Measurements from ENCODE around the gene RSL24D1. TPM values are rescaled to one million over a fixed set of nuclear protein-coding genes. Genes with fewer than 3 reads are reported as not detected.

The RSL24D1 gene
- 100 to 1,000 TPM in 1 of 4 donors, 10 to 100 TPM in 3; 50.1 to 103 (median 83.9) TPM for total RNA-seq

- 0% methylated on average over 9 to 11 of the region's 62 CpGs for WGBS, 2 donors (ENCODE audit: low coverage in 1 of 2)
- H3K27me3 ChIP-seq: no peaks in the 10 kb centered on the region
- ATAC-seq: peak; percentile 98
These were observed at the start of gene RSL24D1 for GRCh38 chr15:55196458-55197361. Gene RSL24D1, minus strand, starts transcription at chr15:55196941. Its CDS starts 51 bp downstream, at chr15:55196890.

GRCh38 chr15:55245059-55245458, 48.3 kb upstream of the RSL24D1 start:
- TF ChIP-seq CTCF (IDR thresholded peaks at IDR 0.05) (no peak), POLR2A (IDR thresholded peaks at IDR 0.05) (no peak), POLR2AphosphoS5 (IDR thresholded peaks at IDR 0.05) (no peak), EP300 (IDR thresholded peaks at IDR 0.05) (no peak)
- ATAC-seq: no peak
- Histone ChIP-seq H3K36me3 (no peaks in the 10 kb centered on the region), H3K9me3 (no peaks in the 10 kb centered on the region), H3K27me3 (no peaks in the 10 kb centered on the region), H3K27ac (no peak overlapping the region), H3K4me1 (peaks cover 0 to 22% (median 0%) of the 10 kb centered on the region in 3 donors), H3K4me3 (no peak overlapping the region)
- WGBS, 2 donors (ENCODE audit: low coverage in 1 of 2): 73 to 91% methylated on average over 4 of the region's 4 CpGs

More at GRCh38 chr15:55196458-55197361, at the start of gene RSL24D1:
- Histone ChIP-seq H3K36me3 (peaks cover 3 to 10% of the 10 kb centered on the region in 2 donors), H3K4me1 (peaks cover 0 to 51% (median 9%) of the 10 kb centered on the region in 3 donors), H3K27ac (peak within 1 kb of the TSS; percentile 89 to 96 (median 92)), H3K9me3 (no peaks in the 10 kb centered on the region), H3K4me3 (peak within 1 kb of the TSS; percentile 68 to 74)
- TF ChIP-seq CTCF (IDR thresholded peaks at IDR 0.05): peak; percentile 22 to 60 (median 43)
- TF ChIP-seq POLR2AphosphoS5 (IDR thresholded peaks at IDR 0.05): peak; percentile 85
- TF ChIP-seq POLR2A (IDR thresholded peaks at IDR 0.05): peak; percentile 20 to 47
- TF ChIP-seq EP300 (IDR thresholded peaks at IDR 0.05): no peak

GRCh38 chr15:55241891-55242290, 45.1 kb upstream of the RSL24D1 start:
- TF ChIP-seq CTCF (IDR thresholded peaks at IDR 0.05) (no peak), POLR2A (IDR thresholded peaks at IDR 0.05) (no peak), EP300 (IDR thresholded peaks at IDR 0.05) (no peak), POLR2AphosphoS5 (IDR thresholded peaks at IDR 0.05) (no peak)
- Histone ChIP-seq H3K4me3 (no peak overlapping the region), H3K9me3 (no peaks in the 10 kb centered on the region), H3K27me3 (no peaks in the 10 kb centered on the region), H3K36me3 (no peaks in the 10 kb centered on the region), H3K4me1 (peaks cover 0 to 2% (median 0%) of the 10 kb centered on the region in 3 donors), H3K27ac (no peak overlapping the region)
- WGBS, 2 donors (ENCODE audit: low coverage in 1 of 2): 22 to 50% methylated on average over 1 of the region's 1 CpG
- no peak for ATAC-seq

GRCh38 chr15:55241186-55241585, 44.4 kb upstream of the RSL24D1 start:
- no peak for TF ChIP-seq CTCF (IDR thresholded peaks at IDR 0.05)
- TF ChIP-seq POLR2A (IDR thresholded peaks at IDR 0.05): no peak
- no peak for TF ChIP-seq EP300 (IDR thresholded peaks at IDR 0.05)
- TF ChIP-seq POLR2AphosphoS5 (IDR thresholded peaks at IDR 0.05): no peak
- Histone ChIP-seq H3K4me1 (no peaks in the 10 kb centered on the region), H3K27me3 (no peaks in the 10 kb centered on the region), H3K9me3 (no peaks in the 10 kb centered on the region), H3K27ac (no peak overlapping the region), H3K4me3 (no peak overlapping the region), H3K36me3 (no peaks in the 10 kb centered on the region)
- no peak for ATAC-seq
- WGBS, 2 donors (ENCODE audit: low coverage in 1 of 2): 78 to 88% methylated on average over 1 of the region's 1 CpG
